Measurements from ENCODE around the gene DCX. TPM values are rescaled to one million over a fixed set of nuclear protein-coding genes. Genes with fewer than 3 reads are reported as not detected.
"Not testable (repeated sequence)": the region's sequence is repeated elsewhere in the genome, so short reads cannot be mapped to it uniquely, and the experiment has no call there.

Gene DCX
- total RNA-seq, 4 donors from 2014 or later, result not detected

GRCh38 chrX:111349101-111349500, 62.9 kb downstream of the DCX start:
- Histone ChIP-seq H3K4me3 (no peak overlapping the region), H3K27me3 (no peaks in the 10 kb centered on the region), H3K27ac (no peak overlapping the region), H3K4me1 (no peaks in the 10 kb centered on the region), H3K9me3 (no peaks in the 10 kb centered on the region), H3K36me3 (no peaks in the 10 kb centered on the region)
- intact Hi-C loops (cut with DNase I; ENCODE audit: low total_unique reads), result no loop called here
- TF ChIP-seq, protein P1, sequence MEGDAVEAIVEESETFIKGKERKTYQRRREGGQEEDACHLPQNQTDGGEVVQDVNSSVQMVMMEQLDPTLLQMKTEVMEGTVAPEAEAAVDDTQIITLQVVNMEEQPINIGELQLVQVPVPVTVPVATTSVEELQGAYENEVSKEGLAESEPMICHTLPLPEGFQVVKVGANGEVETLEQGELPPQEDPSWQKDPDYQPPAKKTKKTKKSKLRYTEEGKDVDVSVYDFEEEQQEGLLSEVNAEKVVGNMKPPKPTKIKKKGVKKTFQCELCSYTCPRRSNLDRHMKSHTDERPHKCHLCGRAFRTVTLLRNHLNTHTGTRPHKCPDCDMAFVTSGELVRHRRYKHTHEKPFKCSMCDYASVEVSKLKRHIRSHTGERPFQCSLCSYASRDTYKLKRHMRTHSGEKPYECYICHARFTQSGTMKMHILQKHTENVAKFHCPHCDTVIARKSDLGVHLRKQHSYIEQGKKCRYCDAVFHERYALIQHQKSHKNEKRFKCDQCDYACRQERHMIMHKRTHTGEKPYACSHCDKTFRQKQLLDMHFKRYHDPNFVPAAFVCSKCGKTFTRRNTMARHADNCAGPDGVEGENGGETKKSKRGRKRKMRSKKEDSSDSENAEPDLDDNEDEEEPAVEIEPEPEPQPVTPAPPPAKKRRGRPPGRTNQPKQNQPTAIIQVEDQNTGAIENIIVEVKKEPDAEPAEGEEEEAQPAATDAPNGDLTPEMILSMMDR (IDR thresholded peaks at IDR 0.05 in 4 of 5, conservative IDR thresholded peaks at IDR 0.05 in 1 of 5), result no peak
- TF ChIP-seq POLR2A (IDR thresholded peaks at IDR 0.05), result no peak
- ATAC-seq (no peak), DNase-seq (no peak)
- in situ Hi-C loops (cut with MboI; ENCODE audit: low sequenced_read_pairs in 4 of 4), result no loop called here

GRCh38 chrX:111348429-111348828, 63.6 kb downstream of the DCX start:
- Histone ChIP-seq H3K36me3 (no peaks in the 10 kb centered on the region), H3K27me3 (no peaks in the 10 kb centered on the region), H3K27ac (no peak overlapping the region), H3K4me3 (no peak overlapping the region), H3K4me1 (no peaks in the 10 kb centered on the region), H3K9me3 (no peaks in the 10 kb centered on the region)
- ATAC-seq (no peak), DNase-seq (no peak)
- no peak for TF ChIP-seq POLR2A (IDR thresholded peaks at IDR 0.05)
- TF ChIP-seq, protein P1 (IDR thresholded peaks at IDR 0.05 in 4 of 5, conservative IDR thresholded peaks at IDR 0.05 in 1 of 5), result no peak
- intact Hi-C loops (cut with DNase I; ENCODE audit: low total_unique reads) (no loop called here), in situ Hi-C loops (cut with MboI; ENCODE audit: low sequenced_read_pairs in 4 of 4) (no loop called here)

DNA sequence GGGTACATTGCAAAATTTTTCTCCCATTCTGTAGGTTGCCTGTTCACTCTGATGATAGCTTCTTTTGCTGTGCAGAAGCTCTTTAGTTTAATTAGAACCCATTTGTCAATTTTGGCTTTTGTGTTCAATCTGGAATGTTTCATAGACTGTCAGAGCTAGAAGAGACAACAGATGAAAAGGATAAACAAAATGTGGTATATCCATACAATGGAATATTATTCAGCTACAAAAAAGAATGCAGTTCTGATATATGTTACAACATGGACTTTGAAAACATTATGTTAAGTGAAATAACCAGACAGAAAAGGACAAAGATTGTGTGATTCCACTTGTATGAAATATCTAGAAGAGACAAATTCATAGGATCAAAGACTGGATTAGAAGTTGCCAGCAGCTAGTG, 65.8 kb downstream of the DCX start:
- ATAC-seq; H3K27me3 ChIP-seq; H3K4me3 ChIP-seq; H3K9me3 ChIP-seq; H3K4me1 ChIP-seq; DNase-seq; intact Hi-C loops (cut with DNase I; ENCODE audit: low total_unique reads); H3K36me3 ChIP-seq; in situ Hi-C loops (cut with MboI; ENCODE audit: low sequenced_read_pairs in 4 of 4); H3K27ac ChIP-seq: not testable (repeated sequence)

DNA sequence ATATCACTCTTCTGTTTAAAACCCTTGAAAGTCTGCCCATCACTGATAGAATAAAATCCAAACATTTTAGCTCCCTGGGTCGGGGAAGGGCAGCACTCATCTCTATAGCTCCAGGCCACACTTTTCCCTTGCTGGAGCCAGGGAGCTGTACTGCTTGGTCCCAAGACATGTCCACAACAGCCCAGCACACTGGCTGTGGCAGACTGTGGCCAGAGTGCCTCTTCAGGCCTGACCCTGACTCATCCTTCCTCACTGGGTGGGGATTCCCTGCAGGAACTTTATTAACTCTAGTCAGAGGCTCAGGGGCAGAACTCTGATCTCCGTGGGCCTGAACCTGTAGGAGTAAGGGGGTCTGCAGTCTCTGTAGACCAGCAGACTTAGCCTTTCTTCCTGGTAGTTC, 71.9 kb downstream of the DCX start:
- Histone ChIP-seq H3K4me1 (no peaks in the 10 kb centered on the region), H3K36me3 (no peaks in the 10 kb centered on the region), H3K4me3 (no peak overlapping the region), H3K27ac (no peak overlapping the region), H3K27me3 (no peaks in the 10 kb centered on the region), H3K9me3 (no peaks in the 10 kb centered on the region)
- TF ChIP-seq, protein P1 (IDR thresholded peaks at IDR 0.05 in 4 of 5, conservative IDR thresholded peaks at IDR 0.05 in 1 of 5), result no peak
- TF ChIP-seq POLR2A (IDR thresholded peaks at IDR 0.05), result no peak
- intact Hi-C loops (cut with DNase I; ENCODE audit: low total_unique reads) (no loop called here), in situ Hi-C loops (cut with MboI; ENCODE audit: low sequenced_read_pairs in 4 of 4) (no loop called here)
- DNase-seq (no peak), ATAC-seq (no peak)

DNA sequence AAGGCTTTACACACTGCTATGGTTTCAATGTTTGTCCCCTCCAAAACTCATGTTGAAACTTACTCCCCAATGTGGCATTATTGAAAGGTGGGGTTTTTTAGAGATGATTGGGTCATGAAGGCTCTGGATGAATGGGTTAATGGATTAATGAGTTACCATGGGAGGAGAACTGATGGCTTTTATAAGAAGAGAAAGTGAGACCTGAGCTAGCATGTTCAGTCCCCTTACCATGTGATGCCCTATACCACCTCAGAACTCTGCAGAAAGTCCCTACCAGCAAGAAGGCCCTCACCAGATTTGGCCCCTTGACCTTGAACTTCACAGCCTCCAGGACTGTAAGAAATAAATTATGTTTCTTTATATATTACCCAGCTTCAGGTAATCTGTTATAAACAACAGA, 72.8 kb downstream of the DCX start:
- H3K27ac ChIP-seq, result no peak overlapping the region
- intact Hi-C loops (cut with DNase I; ENCODE audit: low total_unique reads), result no loop called here
- no peak for DNase-seq
- peaks cover 0 to 4% (median 0%) of the 10 kb centered on the region in 3 donors for H3K27me3 ChIP-seq
- in situ Hi-C loops (cut with MboI; ENCODE audit: low sequenced_read_pairs in 4 of 4), result no loop called here
- no peaks in the 10 kb centered on the region for H3K4me1 ChIP-seq
- no peak for ATAC-seq
- no peaks in the 10 kb centered on the region for H3K36me3 ChIP-seq
- H3K4me3 ChIP-seq, result no peak overlapping the region
- H3K9me3 ChIP-seq, result no peaks in the 10 kb centered on the region
- TF ChIP-seq POLR2A (IDR thresholded peaks at IDR 0.05), result no peak
- TF ChIP-seq, protein P1 (IDR thresholded peaks at IDR 0.05 in 4 of 5, conservative IDR thresholded peaks at IDR 0.05 in 1 of 5), result no peak
